CD8-positive, alpha-beta memory T cell (primary cell): Measurements from ENCODE around the gene CHL1. TPM values are rescaled to one million over a fixed set of nuclear protein-coding genes. Genes with fewer than 3 reads are reported as not detected.
"Not testable (repeated sequence)": the region's sequence is repeated elsewhere in the genome, so short reads cannot be mapped to it uniquely, and the experiment has no call there.

ENCODE experiments used
- CTCF ChIA-PET: fragments of 350-600 bp; sonication (Branson Sonifier 250); formaldehyde crosslinking; loops from one replicate; lab custom pipeline; 2021; ENCODE audit warnings: antibody characterized with exemption; lab: Charles Lee
- POLR2A ChIA-PET: fragments of 350-600 bp; sonication (Branson Sonifier 250); formaldehyde crosslinking; loops from one replicate; lab custom pipeline; 2021; ENCODE audit warnings: antibody characterized with exemption; lab: Charles Lee
- DNase-seq, 5 donors: peaks; one replicate each; pipeline versions ENCODE4 v3.0.0 to v3.0.0-alpha.2; 2020 to 2022; ENCODE audit warnings: mixed read lengths in 1 of 5
- H3K27ac ChIP-seq: one replicate; pipeline ENCODE4 v1.7.0; 2013; ENCODE audit warnings: low read depth, mild to moderate bottlenecking, low read length, moderate library complexity
- H3K27me3 ChIP-seq: 2 replicates; pipeline ENCODE4 v1.7.0; 2013; ENCODE audit warnings: low read length, mild to moderate bottlenecking; ENCODE audit not compliant: insufficient read depth, poor library complexity, severe bottlenecking
- H3K36me3 ChIP-seq: 2 replicates; pipeline ENCODE4 v1.7.0; 2013; ENCODE audit warnings: mild to moderate bottlenecking, low read length, moderate library complexity; ENCODE audit not compliant: insufficient read depth
- H3K4me1 ChIP-seq: 2 replicates; pipeline ENCODE4 v1.7.0; 2013; ENCODE audit warnings: mild to moderate bottlenecking, low read length, moderate library complexity; ENCODE audit not compliant: insufficient read depth
- H3K4me3 ChIP-seq: 2 replicates; pipeline ENCODE4 v1.7.0; 2013; ENCODE audit warnings: mild to moderate bottlenecking, low read length
- H3K9me3 ChIP-seq: 2 replicates; pipeline ENCODE4 v1.7.0; 2013; ENCODE audit warnings: mild to moderate bottlenecking, low read length
- H3K27ac Mint-ChIP-seq, 8 donors: one replicate each; pipeline ENCODE4 v1.8.0; 2020 to 2021; ENCODE audit warnings: mixed read lengths in 8 of 8, mild to moderate bottlenecking in 6 of 8, inconsistent platforms in 3 of 8, moderate library complexity in 3 of 8
- H3K27me3 Mint-ChIP-seq, 2 donors: one replicate each; pipeline ENCODE4 v1.8.0; 2020 to 2021; ENCODE audit warnings: mixed read lengths in 2 of 2, mild to moderate bottlenecking in 1 of 2, moderate library complexity in 1 of 2
- H3K36me3 Mint-ChIP-seq, 3 donors: one replicate each; pipeline ENCODE4 v1.8.0; 2020 to 2021; ENCODE audit warnings: mixed read lengths in 3 of 3, inconsistent platforms in 1 of 3, mild to moderate bottlenecking in 1 of 3
- H3K4me1 Mint-ChIP-seq, 3 donors: one replicate each; pipeline ENCODE4 v1.8.0; 2020 to 2021; ENCODE audit warnings: mixed read lengths in 3 of 3, inconsistent platforms in 1 of 3, mild to moderate bottlenecking in 1 of 3
- H3K4me3 Mint-ChIP-seq, 7 donors: one replicate each; pipeline ENCODE4 v1.8.0; 2020 to 2021; ENCODE audit warnings: mixed read lengths in 7 of 7, mild to moderate bottlenecking in 6 of 7, moderate library complexity in 4 of 7, inconsistent platforms in 2 of 7
- H3K9me3 Mint-ChIP-seq, 5 donors: one replicate each; pipeline ENCODE4 v1.8.0; 2020 to 2022; ENCODE audit warnings: mixed read lengths in 5 of 5, mild to moderate bottlenecking in 3 of 5, moderate library complexity in 2 of 5, inconsistent platforms in 1 of 5
- polyA plus RNA-seq: library from polyadenylated mRNA; unstranded; fragments of 300-500 nt; fragmentation: Illumina TruSeq; gene quantifications from one replicate; pipeline ENCODE4 v1.2.3, GENCODE V29; 2021
- total RNA-seq, 2 experiments: library from RNA; stranded (reverse); gene quantifications; one replicate each; pipeline ENCODE4 v1.2.3, GENCODE V29; 2021

Gene CHL1
- total and polyA plus RNA-seq, 3 experiments from 2014 or later = not detected

DNA sequence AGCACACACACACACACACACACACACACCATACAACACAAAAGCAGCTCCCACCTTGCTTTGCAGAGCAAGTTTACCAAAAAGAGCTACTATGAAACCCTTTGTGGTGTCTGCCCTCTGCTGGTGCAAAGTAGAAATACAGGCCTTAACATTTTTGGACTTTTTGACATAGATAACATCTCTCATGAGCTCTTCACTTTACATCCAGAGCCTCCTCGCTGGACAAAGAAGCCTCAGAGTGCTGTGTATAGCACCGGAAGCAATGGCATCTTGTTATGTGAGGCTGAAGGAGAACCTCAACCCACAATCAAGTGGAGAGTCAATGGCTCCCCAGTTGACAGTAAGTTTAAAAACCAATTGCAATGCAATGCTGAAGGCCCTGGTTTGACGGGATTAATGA is 157.9 kb downstream of the CHL1 start:
- no peaks in the 10 kb centered on the region for H3K27me3 Mint-ChIP-seq
- H3K9me3 Mint-ChIP-seq = peaks cover 2 to 7% (median 4%) of the 10 kb centered on the region in 5 donors
- Histone ChIP-seq H3K9me3 (no peaks in the 10 kb centered on the region), H3K27ac (no peak overlapping the region), H3K27me3 (no peaks in the 10 kb centered on the region), H3K36me3 (no peaks in the 10 kb centered on the region), H3K4me1 (no peaks in the 10 kb centered on the region), H3K4me3 (no peak overlapping the region)
- no peak overlapping the region for H3K4me3 Mint-ChIP-seq
- no peak overlapping the region for H3K27ac Mint-ChIP-seq
- no peaks in the 10 kb centered on the region for H3K4me1 Mint-ChIP-seq
- ChIA-PET POLR2A (no interaction called here), CTCF (interaction anchor here (1.0 kb wide), 1 partner anchor 8 kb away, joined by 3 read pairs; no protein-coding TSS in a partner anchor)
- H3K36me3 Mint-ChIP-seq = no peaks in the 10 kb centered on the region
- no peak for DNase-seq

- Mint-ChIP-seq H3K9me3 (peaks cover 2 to 8% (median 5%) of the 10 kb centered on the region in 5 donors), H3K4me1 (no peaks in the 10 kb centered on the region), H3K36me3 (no peaks in the 10 kb centered on the region), H3K4me3 (no peak overlapping the region), H3K27me3 (no peaks in the 10 kb centered on the region), H3K27ac (no peak overlapping the region)
- no peak overlapping the region for H3K27ac ChIP-seq
- no peaks in the 10 kb centered on the region for H3K36me3 ChIP-seq
- POLR2A ChIA-PET = no interaction called here
- H3K9me3 ChIP-seq = no peaks in the 10 kb centered on the region
- CTCF ChIA-PET = no interaction called here
- no peak for DNase-seq
- H3K4me3 ChIP-seq = no peak overlapping the region
- H3K27me3 ChIP-seq = no peaks in the 10 kb centered on the region
- no peaks in the 10 kb centered on the region for H3K4me1 ChIP-seq
These were observed 159.1 kb downstream of the CHL1 start for GRCh38 chr3:355622-356021.

- DNase-seq = no peak
- H3K9me3 Mint-ChIP-seq = peaks cover 2 to 12% (median 10%) of the 10 kb centered on the region in 5 donors
- CTCF ChIA-PET = no interaction called here
- H3K36me3 Mint-ChIP-seq = no peaks in the 10 kb centered on the region
- Histone ChIP-seq H3K36me3 (no peaks in the 10 kb centered on the region), H3K9me3 (no peaks in the 10 kb centered on the region), H3K27ac (no peak overlapping the region), H3K4me1 (no peaks in the 10 kb centered on the region), H3K27me3 (no peaks in the 10 kb centered on the region), H3K4me3 (no peak overlapping the region)
- no peaks in the 10 kb centered on the region for H3K4me1 Mint-ChIP-seq
- no peak overlapping the region for H3K4me3 Mint-ChIP-seq
- POLR2A ChIA-PET = no interaction called here
- no peaks in the 10 kb centered on the region for H3K27me3 Mint-ChIP-seq
- H3K27ac Mint-ChIP-seq = no peak overlapping the region
These were observed 160.4 kb downstream of the CHL1 start for GRCh38 chr3:356952-357351.

GRCh38 chr3:359672-360071 is 163.1 kb downstream of the CHL1 start:
- Histone ChIP-seq H3K27me3 (no peaks in the 10 kb centered on the region), H3K27ac (no peak overlapping the region), H3K4me1 (no peaks in the 10 kb centered on the region), H3K9me3 (no peaks in the 10 kb centered on the region), H3K4me3 (no peak overlapping the region), H3K36me3 (no peaks in the 10 kb centered on the region)
- H3K9me3 Mint-ChIP-seq = peaks cover 5 to 19% (median 14%) of the 10 kb centered on the region in 5 donors
- no peaks in the 10 kb centered on the region for H3K36me3 Mint-ChIP-seq
- DNase-seq = no peak
- ChIA-PET POLR2A (no interaction called here), CTCF (no interaction called here)
- H3K27me3 Mint-ChIP-seq = no peaks in the 10 kb centered on the region
- H3K4me1 Mint-ChIP-seq = no peaks in the 10 kb centered on the region
- no peak overlapping the region for H3K4me3 Mint-ChIP-seq
- no peak overlapping the region for H3K27ac Mint-ChIP-seq

GRCh38 chr3:362681-363338 is 166.2 kb downstream of the CHL1 start:
- CTCF ChIA-PET = interaction anchor here (0.9 kb wide), 1 partner anchor 9 kb away, joined by 3 read pairs; no protein-coding TSS in a partner anchor
- no peak for DNase-seq

GRCh38 chr3:364287-364686 is 167.7 kb downstream of the CHL1 start:
- Histone ChIP-seq H3K4me3 (no peak overlapping the region), H3K36me3 (no peaks in the 10 kb centered on the region), H3K27me3 (no peaks in the 10 kb centered on the region), H3K9me3 (no peaks in the 10 kb centered on the region), H3K4me1 (no peaks in the 10 kb centered on the region), H3K27ac (no peak overlapping the region)
- Mint-ChIP-seq H3K27me3 (no peaks in the 10 kb centered on the region), H3K4me3 (no peak overlapping the region), H3K36me3 (no peaks in the 10 kb centered on the region), H3K9me3 (peaks cover 14 to 33% (median 20%) of the 10 kb centered on the region in 5 donors), H3K27ac (no peak overlapping the region), H3K4me1 (no peaks in the 10 kb centered on the region)
- CTCF ChIA-PET = no interaction called here
- DNase-seq = no peak
- POLR2A ChIA-PET = no interaction called here

More at GRCh38 chr3:362681-363338, 166.2 kb downstream of the CHL1 start:
- H3K4me3 ChIP-seq = no peak overlapping the region
- POLR2A ChIA-PET = no interaction called here
- H3K4me1 ChIP-seq = no peaks in the 10 kb centered on the region
- no peaks in the 10 kb centered on the region for H3K36me3 ChIP-seq
- no peaks in the 10 kb centered on the region for H3K4me1 Mint-ChIP-seq
- no peak overlapping the region for H3K4me3 Mint-ChIP-seq
- H3K27me3 Mint-ChIP-seq = no peaks in the 10 kb centered on the region
- H3K27ac Mint-ChIP-seq = no peak overlapping the region
- no peaks in the 10 kb centered on the region for H3K9me3 ChIP-seq
- H3K9me3 Mint-ChIP-seq = peaks cover 11 to 27% (median 14%) of the 10 kb centered on the region in 5 donors
- no peak overlapping the region for H3K27ac ChIP-seq
- H3K36me3 Mint-ChIP-seq = no peaks in the 10 kb centered on the region
- H3K27me3 ChIP-seq = no peaks in the 10 kb centered on the region

GRCh38 chr3:365268-365667 is 168.7 kb downstream of the CHL1 start:
- Histone ChIP-seq H3K9me3 (no peaks in the 10 kb centered on the region), H3K4me1 (no peaks in the 10 kb centered on the region), H3K27me3 (no peaks in the 10 kb centered on the region), H3K27ac (no peak overlapping the region), H3K36me3 (no peaks in the 10 kb centered on the region), H3K4me3 (no peak overlapping the region)
- CTCF ChIA-PET = no interaction called here
- POLR2A ChIA-PET = no interaction called here
- Mint-ChIP-seq H3K4me3 (no peak overlapping the region), H3K27ac (no peak overlapping the region), H3K36me3 (no peaks in the 10 kb centered on the region), H3K27me3 (no peaks in the 10 kb centered on the region), H3K4me1 (no peaks in the 10 kb centered on the region), H3K9me3 (peaks cover 17 to 33% (median 22%) of the 10 kb centered on the region in 5 donors)
- no peak for DNase-seq

DNA sequence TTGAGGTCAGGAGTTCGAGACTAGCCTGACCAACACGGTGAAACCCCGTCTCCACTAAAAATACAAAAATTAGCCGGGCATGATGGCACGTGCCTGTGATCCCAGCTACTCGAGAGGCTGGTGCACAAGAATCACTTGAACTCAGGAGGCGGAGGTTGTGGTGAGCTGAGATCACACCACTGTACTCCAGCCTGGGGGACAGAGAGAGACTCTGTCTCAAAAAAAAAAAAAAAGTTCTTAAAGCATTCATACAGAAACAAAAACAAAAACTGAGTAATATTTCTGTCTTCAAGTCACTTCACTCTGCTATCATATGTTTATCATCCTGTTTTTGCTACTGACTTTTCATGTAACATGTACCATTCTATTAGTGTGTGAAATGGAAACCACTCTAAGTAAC is 169.7 kb downstream of the CHL1 start:
- not testable (repeated sequence) for H3K4me3 Mint-ChIP-seq
- peaks cover 20 to 38% (median 27%) of the 10 kb centered on the region in 5 donors for H3K9me3 Mint-ChIP-seq

More for the DNA sequence above, 169.7 kb downstream of the CHL1 start:
- H3K4me1 ChIP-seq, H3K4me3 ChIP-seq, POLR2A ChIA-PET, H3K9me3 ChIP-seq, H3K4me1 Mint-ChIP-seq, H3K27me3 ChIP-seq, H3K27ac ChIP-seq, H3K36me3 ChIP-seq, H3K27me3 Mint-ChIP-seq, H3K36me3 Mint-ChIP-seq, H3K27ac Mint-ChIP-seq, DNase-seq, CTCF ChIA-PET: not testable (repeated sequence)
